SKM-1 treated with dmso at 0.1 percent for 144 hours (cell line): ENCODE data around the gene FUZ.

Source experiments
- DNase-seq: peaks from one replicate; lab custom pipeline; 2025; ENCODE audit not compliant: unreplicated experiment; lab: John Stamatoyannopoulos, UW

The FUZ gene

DNA sequence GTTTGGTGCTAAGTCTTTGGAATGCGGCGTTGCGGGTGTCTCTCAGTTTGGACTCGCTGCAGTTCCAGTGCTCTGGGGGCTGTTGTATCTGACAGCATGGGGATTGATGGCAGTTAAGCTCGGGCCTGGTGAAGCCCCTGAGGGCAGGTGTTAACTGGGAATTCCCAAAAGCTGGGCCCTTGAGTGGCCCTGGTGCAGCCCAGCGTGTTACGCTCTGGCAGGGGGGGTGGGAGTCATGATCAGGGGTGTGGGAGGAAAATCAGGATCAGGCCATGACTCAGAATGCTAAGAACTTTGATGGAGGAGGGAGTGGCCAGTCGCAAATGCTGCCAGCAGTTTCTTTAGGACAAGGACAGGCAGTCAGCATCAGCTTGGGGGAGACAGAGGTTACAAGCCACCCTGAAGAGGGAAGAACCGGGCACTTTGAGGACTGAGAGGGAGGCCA lies 26.7 kb downstream of the FUZ start:
- no peak for DNase-seq

DNA sequence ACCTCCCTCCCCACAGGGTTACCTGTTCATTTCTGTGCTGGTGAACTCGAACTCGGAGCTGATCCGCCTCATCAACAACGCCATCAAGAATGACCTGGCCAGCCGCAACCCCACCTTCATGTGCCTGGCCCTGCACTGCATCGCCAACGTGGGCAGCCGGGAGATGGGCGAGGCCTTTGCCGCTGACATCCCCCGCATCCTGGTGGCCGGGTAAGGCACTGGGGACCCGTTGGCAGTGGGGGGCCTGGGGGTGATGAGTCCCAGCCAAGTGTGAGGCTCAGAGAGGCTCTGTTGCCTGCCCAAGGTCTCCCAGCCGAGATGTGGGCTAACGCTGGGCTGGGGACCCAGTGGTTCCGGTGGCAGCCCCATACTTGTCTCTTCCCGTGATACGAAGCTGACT lies 30.6 kb downstream of the FUZ start:
- no peak for DNase-seq

DNA sequence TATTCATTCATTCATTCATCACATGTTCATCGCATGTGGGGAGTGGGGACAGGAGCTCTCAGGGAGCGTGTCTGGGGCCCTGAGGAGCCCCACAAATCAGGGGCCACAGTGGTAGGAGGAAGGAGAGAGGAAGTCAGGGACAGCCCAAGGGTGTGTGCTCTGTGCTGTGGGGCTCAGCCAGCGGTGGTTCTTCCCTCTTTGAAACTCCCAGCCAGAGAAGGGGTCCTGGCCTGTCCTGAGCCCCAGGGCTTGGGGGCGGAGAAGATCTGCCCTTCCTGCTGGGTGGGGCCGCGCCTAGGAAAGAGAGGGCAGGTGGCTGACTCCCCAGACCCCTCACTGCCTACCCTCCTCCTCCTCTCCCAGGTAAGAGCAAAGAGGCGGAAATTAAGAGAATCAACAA lies 31.7 kb downstream of the FUZ start:
- DNase-seq: no peak

DNA sequence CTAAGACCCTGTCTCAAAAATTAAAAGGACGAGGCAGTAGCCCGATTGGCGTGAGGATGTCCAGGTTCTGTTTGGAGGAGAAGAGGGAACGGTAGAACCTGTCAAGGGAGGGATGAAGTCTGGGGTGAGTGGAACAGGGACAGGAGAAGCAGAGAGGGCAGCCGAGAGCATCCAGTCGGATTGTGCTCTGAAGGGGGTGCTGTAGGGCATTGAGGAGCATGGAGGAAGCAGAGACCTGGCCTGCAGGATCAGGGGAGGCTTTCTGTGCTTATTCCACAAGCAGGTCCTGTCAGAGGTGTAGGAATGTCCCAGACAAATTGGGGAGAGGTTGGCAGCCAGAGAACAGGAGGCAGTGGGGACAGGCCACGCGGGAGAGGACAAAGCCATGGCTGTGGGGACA lies 32.2 kb downstream of the FUZ start:
- no peak for DNase-seq

DNA sequence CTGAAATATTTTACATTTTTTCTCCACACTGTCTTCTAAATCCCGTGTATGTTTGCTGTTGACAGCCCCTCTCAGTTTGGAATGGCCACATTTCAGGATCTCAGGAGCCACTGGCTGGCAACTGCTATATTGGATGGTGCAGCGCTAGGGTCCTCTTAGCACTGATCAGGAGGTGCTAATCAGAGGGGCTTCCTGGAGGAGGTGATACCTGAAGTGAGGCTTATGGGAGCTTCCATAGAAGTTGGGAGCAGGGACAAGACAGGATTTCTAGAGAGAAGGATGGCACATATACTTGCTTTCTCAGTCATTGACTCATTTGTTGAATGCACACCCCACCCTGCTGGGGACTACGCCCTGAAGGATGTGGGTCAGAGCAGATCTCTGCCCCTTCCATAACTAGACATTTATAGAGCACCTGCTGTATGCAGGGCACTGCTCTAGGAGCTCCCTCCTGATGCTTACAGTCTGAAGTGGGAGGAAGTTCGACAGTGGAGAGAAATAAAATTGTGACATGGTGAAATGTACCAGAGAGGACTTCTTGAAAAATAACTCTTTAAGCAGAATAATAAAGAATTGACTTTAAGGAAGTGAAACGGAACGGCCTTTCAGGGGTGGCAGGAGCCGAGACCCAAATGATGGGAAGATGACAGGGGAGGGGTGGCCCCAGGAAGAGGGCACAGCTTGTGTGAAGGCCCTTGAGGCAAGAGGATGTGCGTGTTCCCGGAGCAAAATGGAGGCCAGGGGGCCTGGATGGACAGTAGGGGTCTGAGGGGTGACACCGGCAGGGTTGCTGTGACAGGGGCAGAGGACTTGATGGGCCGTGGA lies 33.1 kb downstream of the FUZ start:
- DNase-seq: no peak

DNA sequence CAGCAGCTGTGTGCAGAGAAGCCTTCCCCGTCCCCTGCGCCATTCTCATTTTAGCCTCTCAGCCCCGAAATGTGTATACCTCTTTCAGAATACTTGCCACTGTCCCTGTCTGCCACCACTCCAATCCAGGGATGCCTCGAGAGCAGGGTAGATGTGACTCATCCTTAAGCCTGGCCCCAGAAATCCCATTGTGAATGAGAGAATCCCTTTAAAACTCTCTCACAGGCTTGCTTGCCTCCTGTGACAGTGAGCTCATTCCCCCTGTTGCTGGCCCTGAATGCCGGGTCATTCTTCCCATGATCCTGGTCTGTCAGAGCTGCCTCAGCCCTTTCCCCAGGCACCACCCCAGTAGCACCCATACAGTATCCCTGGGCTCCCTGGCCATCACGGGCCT lies 36.7 kb downstream of the FUZ start:
- no peak for DNase-seq

DNA sequence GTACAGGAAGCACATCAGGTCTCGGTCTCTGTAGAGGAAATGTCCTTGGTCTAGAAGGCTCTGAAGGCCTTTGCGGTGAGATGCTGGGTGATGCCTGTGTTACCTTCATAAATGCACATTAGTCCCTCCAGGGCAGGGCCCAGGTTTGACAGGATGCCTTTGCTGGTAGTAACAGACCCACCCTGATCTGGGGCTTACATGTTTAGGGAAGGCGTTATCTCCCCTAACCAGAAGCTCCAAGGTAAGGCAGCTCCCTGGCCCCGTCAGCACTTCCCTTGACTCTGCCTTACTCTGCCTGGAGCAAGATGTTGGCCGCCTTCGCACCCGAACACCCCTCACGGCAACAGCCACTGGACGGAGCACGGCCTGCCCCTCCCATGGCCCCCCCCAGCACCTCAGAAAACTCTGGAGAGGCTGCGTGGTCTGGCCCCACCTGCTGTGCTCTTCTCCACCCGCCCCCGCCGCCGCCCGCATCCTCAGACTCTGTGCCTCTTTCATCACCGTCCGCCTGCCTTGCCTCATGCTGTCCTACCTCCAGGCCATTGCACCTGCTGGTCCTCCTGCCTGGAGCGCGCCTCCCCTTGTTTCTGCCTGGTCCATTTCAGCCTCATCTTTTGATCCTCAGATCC lies 37.2 kb downstream of the FUZ start:
- DNase-seq: no peak

DNA sequence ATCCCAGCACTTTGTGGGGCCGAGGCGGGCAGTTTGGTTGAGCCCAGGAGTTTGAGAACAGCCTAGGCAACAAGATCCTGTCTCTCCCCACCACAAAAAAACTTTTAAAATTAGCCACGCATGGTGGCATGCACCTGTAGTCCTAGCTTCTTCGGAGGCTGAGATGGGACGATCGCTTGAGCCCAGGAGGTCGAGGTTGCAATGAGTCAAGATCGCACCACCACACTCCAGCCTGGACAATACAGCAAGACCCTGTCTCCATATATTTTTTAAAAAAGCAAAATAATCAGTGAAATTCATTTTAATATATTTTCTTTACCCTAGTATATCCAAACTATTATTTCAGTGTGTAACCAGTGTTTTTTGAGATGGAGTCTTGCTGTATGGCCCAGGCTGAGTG lies 38.1 kb downstream of the FUZ start:
- DNase-seq: no peak

DNA sequence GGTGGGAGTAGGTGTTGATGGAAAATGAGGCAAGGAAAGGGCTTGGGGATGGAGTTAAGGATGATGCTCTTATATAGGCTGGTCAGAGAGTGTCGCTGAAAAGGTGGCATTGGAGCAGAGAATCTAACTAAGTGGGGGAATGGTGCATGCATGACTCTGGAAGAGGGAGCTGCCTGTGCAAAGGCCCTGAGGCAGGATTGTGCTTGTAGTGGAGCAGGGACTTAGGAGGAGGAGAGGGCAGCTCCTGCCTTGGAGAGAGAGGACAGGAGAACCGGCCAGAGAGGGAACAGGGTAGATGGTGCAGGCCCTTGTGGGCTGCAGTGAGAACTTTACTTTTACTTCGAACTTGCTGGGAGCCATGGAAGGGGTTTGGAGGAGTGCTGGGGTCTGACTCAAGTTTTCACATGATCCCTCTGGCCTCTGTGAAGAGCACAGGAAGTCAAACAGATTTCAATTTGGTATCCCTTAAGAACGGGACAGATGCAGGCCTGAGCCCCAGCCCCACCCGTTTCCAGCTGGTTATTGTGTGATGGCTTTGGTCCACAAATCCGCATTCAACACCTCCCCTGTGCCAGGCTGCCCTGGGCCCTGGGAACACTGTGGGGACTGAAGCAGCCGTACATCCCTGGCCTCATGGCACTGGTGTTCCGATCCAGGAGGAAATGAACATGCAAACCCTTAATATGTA lies 39.3 kb downstream of the FUZ start:
- DNase-seq: no peak

DNA sequence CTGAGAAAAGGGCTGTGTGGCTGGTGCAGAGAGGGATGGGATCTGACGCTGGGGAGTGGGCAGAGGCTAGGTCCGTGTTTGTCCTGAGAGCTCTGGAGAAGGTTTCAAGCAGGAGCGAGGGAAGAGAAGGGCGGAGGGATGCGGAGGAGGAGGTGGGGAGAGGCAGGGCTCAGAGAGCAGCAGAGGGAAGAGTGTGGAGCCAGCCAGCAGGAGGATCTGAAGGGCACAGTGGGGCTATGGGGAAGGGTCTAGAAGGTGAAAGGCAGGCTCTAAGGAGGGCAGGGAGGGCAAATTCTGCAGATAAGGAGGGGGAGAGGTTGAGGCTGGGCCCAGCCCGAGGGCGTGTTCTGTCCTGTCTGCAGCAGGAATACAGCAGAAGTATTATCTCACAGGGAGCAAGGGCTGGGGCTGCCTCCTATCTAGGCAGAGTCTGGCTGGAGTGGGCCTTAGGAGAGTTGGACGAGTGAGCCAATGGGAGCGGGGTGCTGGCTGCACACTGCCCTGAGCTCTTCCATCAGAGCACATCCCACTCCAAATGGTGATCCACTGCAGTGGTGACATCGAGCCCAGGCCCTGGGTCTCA lies 40.2 kb downstream of the FUZ start:
- DNase-seq: no peak

DNA sequence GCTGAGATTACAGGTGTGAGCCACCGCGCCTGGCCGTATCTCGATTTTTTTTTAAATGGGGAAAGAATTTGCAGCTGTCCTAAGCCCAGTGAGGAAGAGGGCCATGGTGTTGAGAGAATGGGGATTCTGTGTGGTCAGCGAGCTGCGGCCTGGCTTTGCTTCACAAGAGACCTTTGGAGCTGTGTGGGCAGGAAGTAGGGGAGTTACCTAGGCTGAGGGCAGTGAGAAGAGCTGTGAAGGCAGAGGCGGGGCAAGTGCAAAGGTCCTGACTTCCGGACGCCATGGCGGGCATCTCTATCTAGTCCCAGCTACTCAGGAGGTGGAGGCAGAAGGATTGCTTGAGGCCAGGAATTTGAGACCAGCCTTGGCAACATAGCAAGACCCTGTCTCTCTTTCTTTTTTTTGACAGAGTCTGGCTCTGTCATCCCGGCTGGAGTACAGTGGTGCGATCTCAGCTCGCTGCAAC lies 41.4 kb downstream of the FUZ start:
- DNase-seq: no peak

DNA sequence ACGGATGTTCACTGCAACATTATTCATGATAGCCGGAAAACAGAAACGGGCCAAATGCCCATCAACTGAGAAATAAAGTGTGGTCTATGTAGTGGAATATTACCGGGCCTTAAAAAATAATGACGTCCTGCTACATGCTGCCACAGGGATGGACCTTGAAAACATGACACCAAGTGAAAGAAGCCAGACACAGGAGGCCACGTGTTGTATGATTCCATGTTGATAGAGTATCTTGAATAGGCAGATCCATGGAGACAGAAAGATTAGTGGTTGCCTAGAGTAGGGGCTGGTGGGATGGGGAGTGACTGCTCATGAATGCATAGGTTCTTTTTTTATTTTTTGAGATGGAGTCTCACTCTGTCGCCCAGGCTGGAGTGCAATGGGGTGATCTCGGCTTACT lies 42.6 kb downstream of the FUZ start:
- no peak for DNase-seq

DNA sequence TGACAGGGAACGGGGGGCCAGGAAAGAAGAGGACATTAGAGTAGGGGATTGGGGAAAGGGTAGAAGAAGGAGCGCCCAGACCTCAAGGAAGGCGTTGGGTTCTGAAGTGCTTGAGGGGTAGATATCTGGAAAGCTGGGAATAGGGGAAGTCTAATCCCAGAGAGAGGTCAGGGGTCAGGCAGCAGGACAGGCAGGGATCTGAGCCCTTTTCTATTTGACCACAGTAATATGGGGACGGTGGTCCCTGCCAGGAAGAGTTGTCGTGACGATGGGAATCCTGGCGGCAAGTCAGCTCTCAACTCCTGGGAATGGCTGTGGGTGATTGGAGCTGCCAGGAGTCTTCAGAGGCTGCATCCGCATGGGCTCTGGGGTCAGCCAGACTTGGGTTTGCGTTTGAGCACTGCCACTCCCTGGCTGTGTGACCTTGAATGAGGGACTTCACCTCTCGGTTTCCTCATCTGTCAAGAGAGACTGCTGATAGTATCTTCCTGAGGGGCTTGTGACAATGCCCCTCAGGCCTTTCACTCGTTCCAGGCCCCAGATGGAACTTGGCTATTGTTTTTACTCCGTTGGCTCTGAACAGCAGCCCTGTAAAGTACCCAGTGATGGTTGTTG lies 45.0 kb downstream of the FUZ start:
- no peak for DNase-seq

DNA sequence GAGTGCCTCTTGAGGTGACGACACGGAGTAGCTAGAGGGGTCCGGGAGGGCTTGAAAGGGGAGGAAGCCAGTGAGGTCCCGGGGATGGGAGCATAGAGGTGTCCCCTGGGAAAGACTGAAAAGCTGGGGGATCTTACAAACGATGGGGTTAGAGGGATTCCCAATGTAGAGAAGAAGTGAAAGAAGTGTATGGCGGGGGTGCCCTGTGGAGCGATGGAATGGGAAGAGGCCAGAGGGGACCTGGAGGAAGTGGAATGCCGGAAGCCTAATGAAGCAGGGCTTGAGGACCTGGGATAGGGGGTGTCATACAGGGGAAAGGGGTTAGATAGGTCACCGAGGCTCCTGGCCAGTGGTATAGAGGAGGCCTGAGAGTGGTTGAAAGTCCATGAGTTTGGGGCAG lies 45.7 kb downstream of the FUZ start:
- DNase-seq: no peak

DNA sequence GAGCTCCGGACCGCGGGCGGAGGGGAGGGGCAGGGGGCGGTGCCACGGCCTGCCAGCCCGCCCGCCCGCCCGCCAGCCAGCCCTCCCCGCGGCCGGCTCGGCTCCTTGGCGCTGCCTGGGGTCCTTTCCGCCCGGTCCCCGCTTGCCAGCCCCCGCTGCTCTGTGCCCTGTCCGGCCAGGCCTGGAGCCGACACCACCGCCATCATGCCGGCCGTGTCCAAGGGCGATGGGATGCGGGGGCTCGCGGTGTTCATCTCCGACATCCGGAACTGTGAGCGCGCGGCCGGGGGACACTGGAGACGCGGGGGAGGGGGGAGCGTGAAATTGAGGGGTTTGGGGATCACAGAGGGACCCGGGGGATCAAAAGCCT lies 46.2 kb downstream of the FUZ start, which contains the start of gene AP2A1:
Gene AP2A1 (plus strand): TSS at position 72 of the 370 bp plus-strand sequence. CDS start 133 bp downstream, at position 205.
- DNase-seq: no peak

DNA sequence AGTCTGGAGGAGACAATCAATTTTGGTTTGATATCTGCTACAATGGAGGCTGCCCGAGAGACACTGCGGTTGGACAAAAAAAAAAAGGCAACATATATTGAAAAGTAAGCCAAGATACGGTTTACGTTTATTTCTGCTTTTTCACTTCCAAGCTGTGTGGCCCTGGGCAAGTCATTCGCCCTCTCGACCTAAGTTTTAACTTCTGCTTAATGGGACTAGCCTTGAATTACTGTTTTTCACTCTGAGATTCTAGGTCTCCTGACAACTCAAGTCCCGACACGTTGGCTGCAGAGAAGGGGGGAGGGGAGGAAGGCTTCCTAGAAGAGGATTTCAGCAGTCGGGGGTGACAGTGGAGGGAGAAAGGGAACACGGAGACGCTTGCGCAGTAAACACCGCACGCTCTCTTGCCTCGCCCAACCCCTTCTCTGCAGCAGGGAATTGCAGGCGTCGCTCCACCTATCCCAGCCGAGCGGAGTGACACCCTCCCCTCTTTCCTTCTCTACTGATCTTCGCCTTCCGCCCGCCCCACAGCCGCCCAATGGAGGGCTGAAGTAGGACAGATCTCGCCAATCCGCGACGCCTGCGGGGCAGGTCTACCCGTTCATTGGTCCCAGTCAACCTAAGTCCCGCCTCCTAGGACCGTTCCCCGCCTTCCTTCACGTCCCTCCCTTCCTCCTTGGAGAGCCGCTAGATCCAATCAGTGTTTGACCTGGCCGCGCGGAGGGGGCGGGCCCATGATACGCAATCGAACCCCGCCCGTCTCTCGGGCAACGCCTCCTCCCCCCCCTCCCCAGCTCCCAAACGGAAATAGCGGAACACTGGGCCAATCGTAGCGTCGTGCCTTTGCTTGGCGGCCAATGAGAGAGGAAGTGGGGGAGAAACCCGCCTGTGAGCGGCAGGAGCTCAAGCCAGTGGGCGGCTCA lies 46.8 kb downstream of the FUZ start:
- DNase-seq: peak; percentile 99

DNA sequence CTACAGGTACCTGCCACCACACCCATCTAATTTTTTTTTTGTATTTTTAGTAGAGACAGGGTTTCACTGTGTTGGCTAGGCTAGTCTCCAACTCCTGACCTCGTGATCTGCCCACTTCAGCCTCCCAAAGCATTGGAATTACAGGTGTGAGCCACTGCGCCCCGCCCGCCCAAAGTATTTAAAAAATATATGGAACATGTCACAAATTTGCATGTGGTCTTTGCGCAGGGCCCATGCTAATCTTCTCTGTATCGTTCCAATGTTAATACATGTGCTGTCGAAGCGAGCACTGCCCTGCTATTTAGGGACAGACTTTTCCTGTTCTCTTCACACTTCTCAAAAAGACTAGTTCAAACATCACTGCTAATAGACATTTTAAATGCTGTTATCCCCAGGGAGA lies 48.8 kb downstream of the FUZ start:
- no peak for DNase-seq

DNA sequence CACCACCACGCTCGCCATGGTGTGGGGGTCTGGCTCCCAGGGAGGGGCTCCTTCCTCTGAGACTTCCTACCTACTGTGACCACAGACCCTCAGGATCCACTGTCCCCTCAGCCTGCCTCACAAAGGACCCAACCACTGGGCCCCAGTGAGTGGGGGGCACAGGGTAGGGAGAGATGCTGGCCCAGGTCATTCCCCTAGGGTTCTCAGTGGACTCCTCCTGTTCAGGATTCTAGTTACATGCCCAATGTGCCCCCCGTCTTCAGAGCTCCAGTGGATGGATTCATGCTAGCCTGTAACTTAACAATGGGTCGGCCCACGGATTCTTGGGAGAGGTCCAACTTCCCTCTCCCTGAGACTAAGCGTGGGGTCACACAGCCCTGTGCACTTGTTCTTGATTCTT lies 49.9 kb downstream of the FUZ start, which contains the start of gene TSKS:
Gene TSKS (minus strand): TSS at position 77 of the 400 bp plus-strand sequence. CDS start 59 bp downstream, at position 18.
- no peak for DNase-seq

DNA sequence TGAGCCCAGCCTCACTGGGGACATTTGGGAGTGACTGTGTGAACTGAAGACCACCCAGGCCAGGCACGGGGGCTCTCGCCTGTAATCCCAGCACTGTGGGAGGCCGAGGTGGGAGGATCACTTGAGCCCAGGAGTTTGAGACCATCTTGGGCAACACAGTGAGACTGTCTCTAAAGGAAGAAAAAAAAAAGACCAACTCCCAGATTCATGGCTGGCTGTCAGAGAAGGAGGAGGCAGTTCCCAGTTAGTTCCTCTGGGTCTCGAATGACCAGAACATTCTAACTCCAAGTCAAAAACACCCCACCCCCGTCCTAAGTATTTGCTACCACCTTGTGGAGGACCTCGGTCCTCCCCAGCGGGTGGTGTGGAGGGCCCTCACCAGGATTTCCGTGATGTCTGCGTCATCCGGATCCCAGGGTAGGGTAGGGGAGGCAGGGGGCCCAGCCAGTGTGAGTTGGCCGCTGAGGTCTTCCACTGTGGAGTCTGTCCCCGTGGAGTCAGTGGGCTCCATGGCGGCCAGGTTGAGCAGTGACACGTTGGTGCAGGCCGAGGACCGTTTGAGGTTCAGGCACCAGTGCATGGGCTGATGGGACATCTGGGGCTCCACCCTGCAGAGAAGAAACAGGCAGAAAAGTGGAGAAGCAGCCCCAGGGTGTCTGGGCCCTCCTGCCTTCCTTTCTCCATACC lies 51.3 kb downstream of the FUZ start:
- DNase-seq: no peak
